Measurements from ENCODE around the gene BTF3.

Gene BTF3

DNA sequence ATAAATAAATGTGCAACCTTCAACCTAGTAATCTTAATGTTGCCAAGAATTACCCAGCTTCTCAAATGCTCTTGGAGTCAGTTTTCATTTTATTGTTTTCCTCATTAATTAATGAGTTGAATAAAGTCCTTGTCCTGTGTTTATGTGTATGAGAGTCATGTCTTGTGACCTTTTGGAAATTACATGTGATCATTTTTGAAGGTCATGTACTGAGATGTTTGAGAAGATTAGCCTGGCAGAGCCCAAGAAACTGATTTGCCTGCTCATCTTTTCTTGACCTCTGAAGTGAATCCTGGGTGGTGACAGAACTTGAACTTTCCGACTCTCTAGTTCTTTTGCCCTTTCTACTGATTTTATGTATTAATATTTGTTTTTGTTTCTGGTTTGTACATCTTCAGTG lies 51.8 kb downstream of the BTF3 start:
- no peaks in the 10 kb centered on the region for H3K27me3 ChIP-seq (ENCODE audit: insufficient read depth, low read depth)
- H3K36me3 ChIP-seq (ENCODE audit: insufficient read depth), result no peaks in the 10 kb centered on the region
- no peaks in the 10 kb centered on the region for H3K79me2 ChIP-seq (ENCODE audit: insufficient read depth, low read depth)
- H3K4me1 ChIP-seq (ENCODE audit: low read depth, poor library complexity, severe bottlenecking), result no peaks in the 10 kb centered on the region
- H3K4me3 ChIP-seq (IDR thresholded peaks at IDR 0.05; ENCODE audit: insufficient read depth, low read depth, low read length), result no peak overlapping the region
- no peaks in the 10 kb centered on the region for H4K20me1 ChIP-seq (ENCODE audit: insufficient read depth)
- H3K9ac ChIP-seq, result no peak overlapping the region
- no peak for TF ChIP-seq CTCF (conservative IDR thresholded peaks at IDR 0.05; ENCODE audit: low read depth, low read length)
- no peak overlapping the region for H2AFZ ChIP-seq (ENCODE audit: low read depth)
- no peak overlapping the region for H3K4me2 ChIP-seq
- no peak overlapping the region for H3K27ac ChIP-seq

- H3K36me3 ChIP-seq (ENCODE audit: insufficient read depth), result no peaks in the 10 kb centered on the region
- H3K4me1 ChIP-seq (ENCODE audit: low read depth, poor library complexity, severe bottlenecking), result no peaks in the 10 kb centered on the region
- no peak overlapping the region for H2AFZ ChIP-seq (ENCODE audit: low read depth)
- H3K79me2 ChIP-seq (ENCODE audit: insufficient read depth, low read depth), result no peaks in the 10 kb centered on the region
- no peak overlapping the region for H3K27ac ChIP-seq
- H3K4me3 ChIP-seq (IDR thresholded peaks at IDR 0.05; ENCODE audit: insufficient read depth, low read depth, low read length), result no peak overlapping the region
- H3K27me3 ChIP-seq (ENCODE audit: insufficient read depth, low read depth), result no peaks in the 10 kb centered on the region
- no peak overlapping the region for H3K9ac ChIP-seq
- TF ChIP-seq CTCF (conservative IDR thresholded peaks at IDR 0.05; ENCODE audit: low read depth, low read length), result no peak
- no peaks in the 10 kb centered on the region for H4K20me1 ChIP-seq (ENCODE audit: insufficient read depth)
- H3K4me2 ChIP-seq, result no peak overlapping the region
Measured at GRCh38 chr5:73552642-73553041, 54.4 kb downstream of the BTF3 start.

Data from KMS-11 (cell line).